Spleen (tissue), 7 donors: ENCODE results near the gene ABHD6.

Source experiments
- POLR2A ChIP-seq, 3 donors: fragments of 450-650 bp; IDR thresholded peaks; one replicate each; pipeline ENCODE4 v1.5.1; 2017; ENCODE audit warnings: antibody characterized with exemption in 3 of 3, mild to moderate bottlenecking in 1 of 3
- POLR2AphosphoS5 ChIP-seq, 3 donors: sonication (generic); formaldehyde crosslinking; IDR thresholded peaks; one replicate each; pipeline ENCODE4 v1.5.1; 2017; ENCODE audit warnings: antibody characterized with exemption in 3 of 3
- TF ChIP-seq, protein P1 (sequence below), 11 experiments: fragments of 200-600 bp in 7 of 11; fragments of 450-650 bp in 4 of 11; sonication (generic) in 4 of 11; IDR thresholded peaks in 8 of 11; conservative IDR thresholded peaks in 3 of 11; 1 replicate in 7 of 11; 2 replicates in 4 of 11; pipeline versions ENCODE4 v1.4.0 to v1.8.0; 2016 to 2021; ENCODE audit warnings: antibody characterized with exemption in 11 of 11, inconsistent platforms in 4 of 11, mild to moderate bottlenecking in 1 of 11
- donor health status: DM: no; HTN: no; CAD: no; lungs with moderate emphysema.
- donor health status: DM: no; HTN: no; CAD: no.
- donor health status: DM: no; HTN: no; CAD: no.

DNA sequence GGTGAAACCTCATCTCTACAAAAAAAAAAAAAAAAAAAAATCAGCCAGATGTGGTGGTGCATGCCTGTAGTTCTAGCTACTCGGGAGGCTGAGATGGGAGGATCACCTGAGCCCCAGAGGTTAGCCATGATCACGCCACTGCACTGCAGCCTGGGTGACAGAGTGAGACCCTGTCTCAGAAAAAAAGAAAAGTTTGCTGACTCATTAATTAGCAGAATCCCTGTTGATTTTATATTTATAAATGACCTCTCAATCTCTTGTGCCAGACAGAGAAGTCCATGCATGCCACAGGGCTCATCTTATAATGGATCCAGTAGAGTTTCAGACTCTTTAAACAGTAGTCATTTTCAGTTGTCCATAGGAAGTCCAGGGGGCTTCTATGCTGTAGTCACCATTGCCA lies 32.9 kb downstream of the ABHD6 start:
- TF ChIP-seq, protein P1, sequence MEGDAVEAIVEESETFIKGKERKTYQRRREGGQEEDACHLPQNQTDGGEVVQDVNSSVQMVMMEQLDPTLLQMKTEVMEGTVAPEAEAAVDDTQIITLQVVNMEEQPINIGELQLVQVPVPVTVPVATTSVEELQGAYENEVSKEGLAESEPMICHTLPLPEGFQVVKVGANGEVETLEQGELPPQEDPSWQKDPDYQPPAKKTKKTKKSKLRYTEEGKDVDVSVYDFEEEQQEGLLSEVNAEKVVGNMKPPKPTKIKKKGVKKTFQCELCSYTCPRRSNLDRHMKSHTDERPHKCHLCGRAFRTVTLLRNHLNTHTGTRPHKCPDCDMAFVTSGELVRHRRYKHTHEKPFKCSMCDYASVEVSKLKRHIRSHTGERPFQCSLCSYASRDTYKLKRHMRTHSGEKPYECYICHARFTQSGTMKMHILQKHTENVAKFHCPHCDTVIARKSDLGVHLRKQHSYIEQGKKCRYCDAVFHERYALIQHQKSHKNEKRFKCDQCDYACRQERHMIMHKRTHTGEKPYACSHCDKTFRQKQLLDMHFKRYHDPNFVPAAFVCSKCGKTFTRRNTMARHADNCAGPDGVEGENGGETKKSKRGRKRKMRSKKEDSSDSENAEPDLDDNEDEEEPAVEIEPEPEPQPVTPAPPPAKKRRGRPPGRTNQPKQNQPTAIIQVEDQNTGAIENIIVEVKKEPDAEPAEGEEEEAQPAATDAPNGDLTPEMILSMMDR (IDR thresholded peaks at IDR 0.05 in 8 of 11, conservative IDR thresholded peaks at IDR 0.05 in 3 of 11) = no peak
- TF ChIP-seq POLR2A (IDR thresholded peaks at IDR 0.05) = no peak
- no peak for TF ChIP-seq POLR2AphosphoS5 (IDR thresholded peaks at IDR 0.05)
